CD14-positive monocyte (primary cell): ENCODE results near the gene SULT1A2. TPM values are rescaled to one million over a fixed set of nuclear protein-coding genes. Genes with fewer than 3 reads are reported as not detected.

Source experiments
- DNase-seq, 3 donors: peaks; one replicate each; pipeline ENCODE4 v3.0.0-alpha.2; 2011 to 2022
- H2AFZ ChIP-seq: 2 replicates; pipeline ENCODE4 v1.6.0; 2012; ENCODE audit warnings: mild to moderate bottlenecking, low read depth, low read length, inconsistent platforms; ENCODE audit not compliant: insufficient read depth, poor library complexity, severe bottlenecking
- H3K27ac ChIP-seq, 2 donors: 1 replicate in 1 of 2; 2 replicates in 1 of 2; pipeline ENCODE4 v1.5.1; 2012 to 2013; ENCODE audit warnings: low read length in 2 of 2, control low read depth in 1 of 2, inconsistent platforms in 1 of 2, low read depth in 1 of 2, mild to moderate bottlenecking in 1 of 2
- H3K27me3 ChIP-seq, 2 donors: one replicate each; pipeline versions ENCODE4 v1.6.0 to v1.6.1; 2011 to 2013; ENCODE audit warnings: low read length in 2 of 2; ENCODE audit not compliant: control insufficient read depth in 2 of 2, insufficient read depth in 2 of 2
- H3K36me3 ChIP-seq, 2 donors: replicated peaks in 1 of 2; 1 replicate in 1 of 2; 2 replicates in 1 of 2; pipeline versions ENCODE4 v1.5.1 to v1.6.1; 2012 to 2013; ENCODE audit warnings: low read length in 2 of 2, control low read depth in 1 of 2, inconsistent platforms in 1 of 2, mild to moderate bottlenecking in 1 of 2; ENCODE audit not compliant: insufficient read depth in 2 of 2, control insufficient read depth in 1 of 2
- H3K4me1 ChIP-seq, 2 donors: 1 replicate in 1 of 2; 2 replicates in 1 of 2; pipeline versions ENCODE4 v1.5.1 to v1.6.1; 2012 to 2013; ENCODE audit warnings: low read length in 2 of 2, control low read depth in 1 of 2, inconsistent platforms in 1 of 2, mild to moderate bottlenecking in 1 of 2, moderate library complexity in 1 of 2; ENCODE audit not compliant: insufficient read depth in 2 of 2, control insufficient read depth in 1 of 2
- H3K4me2 ChIP-seq: replicated peaks from 2 replicates; pipeline ENCODE3; 2012; ENCODE audit warnings: low read length, moderate library complexity, mild to moderate bottlenecking; ENCODE audit not compliant: poor library complexity, severe bottlenecking; ENCODE audit errors: extremely low read depth
- H3K4me3 ChIP-seq, 3 experiments: fragments of 200-600 bp in 1 of 3; sonication (generic) in 1 of 3; replicated peaks in 1 of 3; 1 replicate in 2 of 3; 2 replicates in 1 of 3; pipeline ENCODE4 v1.5.1; 2011 to 2013; ENCODE audit warnings: low read length in 3 of 3, mild to moderate bottlenecking in 3 of 3, control low read depth in 2 of 3, low read depth in 2 of 3, inconsistent platforms in 1 of 3, moderate library complexity in 1 of 3
- H3K79me2 ChIP-seq: 2 replicates; pipeline ENCODE4 v1.6.0; 2012; ENCODE audit warnings: mild to moderate bottlenecking, control low read depth, inconsistent platforms, low read length, moderate library complexity; ENCODE audit not compliant: insufficient read depth
- H3K9ac ChIP-seq: 2 replicates; pipeline ENCODE4 v1.6.0; 2017; ENCODE audit warnings: low read length, mild to moderate bottlenecking; ENCODE audit not compliant: insufficient read depth, poor library complexity, severe bottlenecking
- H3K9me3 ChIP-seq, 2 donors: replicated peaks in 1 of 2; 1 replicate in 1 of 2; 2 replicates in 1 of 2; pipeline versions ENCODE4 v1.5.1 to v1.6.1; 2012 to 2013; ENCODE audit warnings: low read length in 2 of 2, control low read depth in 1 of 2; ENCODE audit not compliant: control insufficient read depth in 1 of 2, insufficient read depth in 1 of 2
- H4K20me1 ChIP-seq: 2 replicates; pipeline ENCODE4 v1.6.0; 2012; ENCODE audit warnings: mild to moderate bottlenecking, low read length, control low read depth, moderate library complexity; ENCODE audit not compliant: insufficient read depth
- H3K27ac Mint-ChIP-seq, 7 donors: one replicate each; pipeline ENCODE4 v1.8.0; 2020; ENCODE audit warnings: mild to moderate bottlenecking in 7 of 7, mixed read lengths in 7 of 7, moderate library complexity in 6 of 7, inconsistent platforms in 2 of 7
- H3K27me3 Mint-ChIP-seq, 3 donors: one replicate each; pipeline ENCODE4 v1.8.0; 2021 to 2022; ENCODE audit warnings: low read depth in 3 of 3, mild to moderate bottlenecking in 3 of 3, mixed read lengths in 3 of 3, moderate library complexity in 3 of 3, inconsistent platforms in 1 of 3
- H3K36me3 Mint-ChIP-seq, 2 donors: one replicate each; pipeline ENCODE4 v1.8.0; 2020; ENCODE audit warnings: mixed read lengths in 2 of 2, inconsistent platforms in 1 of 2, mild to moderate bottlenecking in 1 of 2
- H3K4me1 Mint-ChIP-seq: one replicate; pipeline ENCODE4 v1.8.0; 2020; ENCODE audit warnings: mild to moderate bottlenecking, mixed read lengths
- H3K4me3 Mint-ChIP-seq, 2 donors: one replicate each; pipeline ENCODE4 v1.8.0; 2020; ENCODE audit warnings: mild to moderate bottlenecking in 2 of 2, mixed read lengths in 2 of 2, moderate library complexity in 1 of 2
- H3K9me3 Mint-ChIP-seq, 7 donors: one replicate each; pipeline ENCODE4 v1.8.0; 2020 to 2022; ENCODE audit warnings: mixed read lengths in 7 of 7, mild to moderate bottlenecking in 6 of 7, moderate library complexity in 6 of 7, inconsistent platforms in 2 of 7
- CTCF ChIP-seq: fragments of 200-600 bp; IDR thresholded peaks from one replicate; pipeline ENCODE4 v1.8.0; 2022; ENCODE audit warnings: antibody characterized with exemption, mild to moderate bottlenecking
- WGBS: methylation state at CpG from one replicate; pipeline ENCODE4 v1.1.5; 2013; ENCODE audit warnings: missing lambda C conversion rate; ENCODE audit not compliant: insufficient coverage; 5-methylcytosine and 5-hydroxymethylcytosine counted together
- intact Hi-C, 2 donors: fragments of 100-400 bp; cut with micrococcal nuclease; formaldehyde crosslinking; loops; one replicate each; pipeline versions ENCODE4 v1.15.0 to v1.15.1; 2023
- polyA plus RNA-seq, 3 donors: library from polyadenylated mRNA; depleted of rRNA in 1 of 3; unstranded in 2 of 3; stranded (reverse) in 1 of 3; fragments of 300-500 nt in 2 of 3; fragments of >200 nt in 1 of 3; fragmentation: Illumina TruSeq in 2 of 3; gene quantifications; 1 replicate in 2 of 3; 2 replicates in 1 of 3; pipeline ENCODE4 v1.2.3, GENCODE V29; 2012 to 2021

SULT1A2 gene
- polyA plus RNA-seq, 3 donors: 1.1 to 4.6 TPM; not detected in 1

GRCh38 chr16:28610595-28611191, 13.8 kb upstream of the SULT1A2 start:
- Mint-ChIP-seq H3K9me3 (no peaks in the 10 kb centered on the region), H3K4me1 (peaks cover 44% of the 10 kb centered on the region), H3K4me3 (peak overlapping the region; percentile 91 to 98), H3K27me3 (peaks cover 0 to 1% (median 0%) of the 10 kb centered on the region in 3 donors), H3K27ac (peak overlapping the region; percentile 89 to 97 (median 95)), H3K36me3 (peaks cover 24 to 33% of the 10 kb centered on the region in 2 donors)
- WGBS: 100% methylated on average over 2 of the region's 10 CpGs
- Histone ChIP-seq H3K79me2 (peaks cover 31% of the 10 kb centered on the region), H3K36me3 (peaks cover 9 to 16% of the 10 kb centered on the region in 2 donors), H4K20me1 (peaks cover 14% of the 10 kb centered on the region), H2AFZ (no peak overlapping the region), H3K4me3 (peak overlapping the region in 1 of 3 experiments; percentile 79), H3K27me3 (no peaks in the 10 kb centered on the region), H3K27ac (peak overlapping the region; percentile 63 to 77), H3K4me1 (peaks cover 32 to 38% of the 10 kb centered on the region in 2 donors), H3K9me3 (no peaks in the 10 kb centered on the region), H3K4me2 (peak overlapping the region; percentile 69), H3K9ac (peak overlapping the region; percentile 64)
- no peak for TF ChIP-seq CTCF
- DNase-seq: no peak
- intact Hi-C loops: no loop called here

GRCh38 chr16:28609631-28610594, 13.1 kb upstream of the SULT1A2 start, which contains the start of gene SULT1A1:
Gene SULT1A1, minus strand, starts transcription at chr16:28610044. Its CDS starts 1,189 bp downstream, at chr16:28608855.
- peak in 1 of 3 donors; percentile 58 for DNase-seq
- 74% methylated on average over 5 of the region's 11 CpGs for WGBS

More at GRCh38 chr16:28609631-28610594, 13.1 kb upstream of the SULT1A2 start, which contains the start of gene SULT1A1:
- H3K36me3 ChIP-seq: peaks cover 15 to 21% of the 10 kb centered on the region in 2 donors
- peak within 1 kb of the TSS; percentile 69 for H3K4me2 ChIP-seq
- H3K9ac ChIP-seq: peak within 1 kb of the TSS; percentile 64
- H3K79me2 ChIP-seq: peaks cover 31% of the 10 kb centered on the region
- H3K36me3 Mint-ChIP-seq: peaks cover 31 to 38% of the 10 kb centered on the region in 2 donors
- H3K9me3 ChIP-seq: no peaks in the 10 kb centered on the region
- no peak within 1 kb of the TSS for H2AFZ ChIP-seq
- no peak for TF ChIP-seq CTCF
- H3K4me3 ChIP-seq: peak within 1 kb of the TSS; percentile 46 to 79 (median 56)
- H3K4me3 Mint-ChIP-seq: peak within 1 kb of the TSS; percentile 91 to 98
- H3K27me3 Mint-ChIP-seq: peaks cover 0 to 1% (median 0%) of the 10 kb centered on the region in 3 donors
- intact Hi-C loops: no loop called here
- H4K20me1 ChIP-seq: peaks cover 14% of the 10 kb centered on the region
- peak within 1 kb of the TSS; percentile 89 to 97 (median 95) for H3K27ac Mint-ChIP-seq
- H3K27ac ChIP-seq: peak within 1 kb of the TSS; percentile 63 to 77
- peaks cover 32 to 38% of the 10 kb centered on the region in 2 donors for H3K4me1 ChIP-seq
- no peaks in the 10 kb centered on the region for H3K9me3 Mint-ChIP-seq
- H3K27me3 ChIP-seq: no peaks in the 10 kb centered on the region
- H3K4me1 Mint-ChIP-seq: peaks cover 41% of the 10 kb centered on the region
